ENCODE measurements around the gene C2CD4A. TPM values are rescaled to one million over a fixed set of nuclear protein-coding genes. Genes with fewer than 3 reads are reported as not detected.

The C2CD4A gene, protein sequence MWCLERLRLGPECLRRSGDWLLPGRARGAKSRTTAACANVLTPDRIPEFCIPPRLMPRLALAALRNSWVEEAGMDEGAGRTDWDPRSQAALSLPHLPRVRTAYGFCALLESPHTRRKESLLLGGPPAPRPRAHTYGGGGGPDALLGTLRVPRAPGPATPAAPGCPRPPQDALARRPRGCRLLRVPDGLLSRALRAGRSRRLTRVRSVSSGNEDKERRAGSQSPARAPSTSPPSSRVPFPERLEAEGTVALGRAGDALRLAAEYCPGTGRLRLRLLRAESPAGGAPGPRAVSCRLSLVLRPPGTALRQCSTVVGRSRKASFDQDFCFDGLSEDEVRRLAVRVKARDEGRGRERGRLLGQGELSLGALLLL
- total RNA-seq: under 1 TPM in 1 of 2 donors, not detected in 1; 0.16 TPM

DNA sequence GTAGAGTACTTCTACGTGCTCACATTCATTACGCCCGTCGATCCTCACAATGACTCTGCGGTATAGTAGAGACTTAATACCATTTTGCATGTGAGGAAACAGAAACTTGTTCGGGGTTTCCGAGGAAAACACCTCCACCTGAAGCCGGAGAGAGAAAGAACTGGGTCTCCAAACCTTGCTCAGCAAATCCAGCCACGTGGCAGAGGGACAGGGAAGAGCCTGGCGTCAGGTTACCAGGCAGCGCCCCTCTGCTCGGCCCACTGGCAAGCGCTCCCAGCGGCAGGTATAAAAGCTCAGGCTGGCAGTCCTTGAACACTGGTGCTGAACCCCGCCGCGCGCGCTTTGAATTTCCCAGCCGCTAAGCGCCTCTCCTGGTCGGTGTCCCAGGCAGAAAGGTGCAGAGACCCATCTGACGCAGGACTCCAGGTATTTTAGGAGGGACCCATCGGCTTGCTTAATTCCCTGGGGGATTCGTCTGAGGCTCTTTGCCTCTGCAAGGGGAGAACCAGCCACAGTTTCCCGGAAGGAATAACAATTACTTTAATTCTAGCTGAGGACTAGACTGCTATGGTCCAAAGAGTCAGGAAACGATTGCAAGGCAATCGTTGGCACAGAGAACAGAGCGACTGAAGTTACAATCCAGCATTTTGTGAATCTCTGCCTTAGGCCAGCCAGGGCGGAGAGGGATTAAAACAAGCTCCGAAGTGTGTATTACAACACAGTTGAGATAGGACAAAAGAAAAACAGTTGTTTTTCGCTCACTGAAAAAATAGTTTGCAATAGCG is at the start of gene C2CD4A:
Gene C2CD4A (plus strand): TSS at position 315 of the 785 bp plus-strand sequence. CDS start 637 bp downstream, outside the sequence.
- no peaks in the 10 kb centered on the region for H3K36me3 ChIP-seq
- peak within 1 kb of the TSS; percentile 5 to 22 for H3K27ac ChIP-seq
- H3K9me3 ChIP-seq: no peaks in the 10 kb centered on the region
- DNase-seq (ENCODE audit: low spot score): no peak
- peak within 1 kb of the TSS; percentile 41 to 63 for H3K4me3 ChIP-seq
- peaks cover 0 to 23% of the 10 kb centered on the region in 2 donors for H3K4me1 ChIP-seq
- TF ChIP-seq, protein P1, sequence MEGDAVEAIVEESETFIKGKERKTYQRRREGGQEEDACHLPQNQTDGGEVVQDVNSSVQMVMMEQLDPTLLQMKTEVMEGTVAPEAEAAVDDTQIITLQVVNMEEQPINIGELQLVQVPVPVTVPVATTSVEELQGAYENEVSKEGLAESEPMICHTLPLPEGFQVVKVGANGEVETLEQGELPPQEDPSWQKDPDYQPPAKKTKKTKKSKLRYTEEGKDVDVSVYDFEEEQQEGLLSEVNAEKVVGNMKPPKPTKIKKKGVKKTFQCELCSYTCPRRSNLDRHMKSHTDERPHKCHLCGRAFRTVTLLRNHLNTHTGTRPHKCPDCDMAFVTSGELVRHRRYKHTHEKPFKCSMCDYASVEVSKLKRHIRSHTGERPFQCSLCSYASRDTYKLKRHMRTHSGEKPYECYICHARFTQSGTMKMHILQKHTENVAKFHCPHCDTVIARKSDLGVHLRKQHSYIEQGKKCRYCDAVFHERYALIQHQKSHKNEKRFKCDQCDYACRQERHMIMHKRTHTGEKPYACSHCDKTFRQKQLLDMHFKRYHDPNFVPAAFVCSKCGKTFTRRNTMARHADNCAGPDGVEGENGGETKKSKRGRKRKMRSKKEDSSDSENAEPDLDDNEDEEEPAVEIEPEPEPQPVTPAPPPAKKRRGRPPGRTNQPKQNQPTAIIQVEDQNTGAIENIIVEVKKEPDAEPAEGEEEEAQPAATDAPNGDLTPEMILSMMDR (IDR thresholded peaks at IDR 0.05): peak in 1 of 2 donors; percentile 31
- no peaks in the 10 kb centered on the region for H3K27me3 ChIP-seq

DNA sequence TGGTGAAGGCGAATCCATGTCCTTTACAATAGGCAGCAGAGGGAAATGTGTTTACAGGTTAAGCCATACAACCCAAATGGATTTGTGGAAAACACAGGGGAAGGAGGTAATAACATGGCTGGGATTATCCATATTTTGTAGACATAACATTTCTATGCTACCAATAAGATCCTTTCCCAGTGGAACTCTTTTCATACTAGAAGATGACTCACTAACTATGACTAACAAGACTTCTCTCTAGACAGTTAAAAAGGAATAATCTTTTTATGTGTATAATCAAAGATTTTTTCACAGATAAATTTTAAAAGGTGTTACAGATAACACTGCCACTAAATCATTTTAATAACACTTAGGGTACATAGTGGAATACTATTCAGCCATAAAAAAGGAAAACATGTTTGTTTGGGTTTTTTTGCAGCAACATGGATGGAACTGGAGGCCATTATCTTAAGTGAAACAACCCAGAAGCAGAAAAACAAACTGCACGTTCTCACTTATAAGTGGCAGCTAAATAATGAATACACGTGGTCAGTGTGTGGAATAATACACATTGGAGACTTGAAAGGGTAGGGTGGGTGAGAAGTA is 46.1 kb upstream of the C2CD4A start:
- Histone ChIP-seq H3K9me3 (no peaks in the 10 kb centered on the region), H3K4me3 (no peak overlapping the region), H3K36me3 (peaks cover 16% of the 10 kb centered on the region), H3K4me1 (no peaks in the 10 kb centered on the region), H3K27ac (no peak overlapping the region), H3K27me3 (no peaks in the 10 kb centered on the region)
- TF ChIP-seq, protein P1 (IDR thresholded peaks at IDR 0.05): no peak
- DNase-seq (ENCODE audit: low spot score): no peak

DNA sequence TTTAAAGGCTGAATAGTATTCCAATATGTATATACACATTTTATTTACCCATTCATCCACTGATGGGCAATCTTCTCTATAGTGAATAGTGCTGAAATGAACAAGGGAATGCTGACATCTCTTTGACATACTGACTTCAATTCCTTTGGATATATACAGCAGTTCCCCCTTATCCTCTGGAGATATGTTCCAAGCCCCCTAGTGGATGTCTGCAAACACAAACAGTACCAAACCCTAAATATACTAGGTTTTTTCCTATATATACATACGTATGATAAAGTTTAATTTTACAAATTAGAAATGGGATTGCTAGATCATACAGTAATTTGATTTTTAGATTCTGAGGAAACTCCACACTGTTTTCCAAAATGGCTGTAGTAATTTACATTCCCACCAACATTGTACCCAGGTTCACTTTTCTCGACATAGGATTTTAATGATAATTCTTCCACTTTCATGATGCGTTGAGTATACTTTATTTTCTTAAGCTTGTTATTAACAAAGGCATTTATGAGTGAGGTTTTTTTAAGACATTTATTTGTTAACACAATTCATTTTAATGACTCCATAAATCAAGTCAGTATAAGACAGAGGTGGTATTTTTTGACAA is 44.7 kb upstream of the C2CD4A start:
- Histone ChIP-seq H3K36me3 (peaks cover 16% of the 10 kb centered on the region), H3K27me3 (no peaks in the 10 kb centered on the region), H3K4me3 (no peak overlapping the region), H3K27ac (no peak overlapping the region), H3K4me1 (no peaks in the 10 kb centered on the region), H3K9me3 (no peaks in the 10 kb centered on the region)
- TF ChIP-seq, protein P1 (IDR thresholded peaks at IDR 0.05): peak in 1 of 2 donors; percentile 20
- no peak for DNase-seq (ENCODE audit: low spot score)

DNA sequence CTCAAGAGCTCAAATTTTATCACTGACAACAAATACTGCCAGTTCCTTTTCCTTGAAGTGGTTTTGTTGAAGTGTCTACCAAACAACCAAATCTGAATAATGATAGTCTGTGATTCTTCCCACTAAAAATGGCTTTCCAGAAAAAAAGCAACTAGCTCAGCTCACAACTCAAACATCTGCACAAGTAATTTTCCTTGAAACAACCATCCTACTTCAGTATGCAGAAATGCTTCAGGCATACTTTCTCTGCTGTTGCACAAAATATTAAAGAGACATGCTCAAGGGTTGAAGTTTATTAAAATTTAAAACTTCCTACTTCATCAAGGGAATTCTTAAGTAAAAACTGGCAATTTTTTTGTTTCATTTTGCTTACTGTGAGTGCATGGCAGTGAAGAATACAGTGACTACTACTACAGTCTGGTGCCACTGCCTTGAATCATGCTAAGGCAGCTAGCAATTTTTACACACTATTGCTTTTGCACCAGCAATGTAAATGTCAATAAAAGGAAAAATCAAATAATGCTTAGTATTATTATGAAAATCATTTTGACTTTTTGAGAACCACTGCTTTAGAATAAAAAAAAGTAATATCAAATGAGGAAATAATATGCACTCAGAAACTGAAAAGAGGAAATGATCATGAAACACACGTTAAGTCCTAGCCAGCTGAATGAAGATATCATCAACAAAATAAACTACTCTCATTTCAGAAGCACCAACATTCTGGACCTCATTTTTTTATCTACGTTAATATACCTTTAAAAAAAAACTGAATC is 40.1 kb upstream of the C2CD4A start:
- peaks cover 4% of the 10 kb centered on the region for H3K36me3 ChIP-seq
- no peaks in the 10 kb centered on the region for H3K27me3 ChIP-seq
- TF ChIP-seq, protein P1 (IDR thresholded peaks at IDR 0.05): no peak
- no peak overlapping the region for H3K27ac ChIP-seq
- no peaks in the 10 kb centered on the region for H3K9me3 ChIP-seq
- no peak for DNase-seq (ENCODE audit: low spot score)
- no peak overlapping the region for H3K4me3 ChIP-seq
- no peaks in the 10 kb centered on the region for H3K4me1 ChIP-seq

DNA sequence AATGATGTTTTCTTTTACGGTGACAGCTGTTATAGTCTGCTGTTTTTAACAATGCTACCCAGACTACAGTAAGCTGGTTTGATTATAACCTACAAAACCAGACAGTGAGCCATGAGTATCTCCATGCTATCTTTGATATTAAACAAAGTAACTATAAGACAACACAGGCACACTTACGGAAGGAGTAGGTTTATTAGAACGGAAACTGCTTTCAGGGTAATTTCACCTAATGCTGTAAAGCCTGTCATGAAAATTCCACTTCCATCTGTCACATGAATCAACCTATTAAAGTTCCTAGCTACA is 39.6 kb upstream of the C2CD4A start:
- Histone ChIP-seq H3K4me1 (no peaks in the 10 kb centered on the region), H3K4me3 (no peak overlapping the region)
- DNase-seq (ENCODE audit: low spot score): no peak

More for the DNA sequence above, 39.6 kb upstream of the C2CD4A start:
- Histone ChIP-seq H3K9me3 (no peaks in the 10 kb centered on the region), H3K27ac (no peak overlapping the region), H3K36me3 (peaks cover 4% of the 10 kb centered on the region), H3K27me3 (no peaks in the 10 kb centered on the region)
- TF ChIP-seq, protein P1 (IDR thresholded peaks at IDR 0.05): no peak

Measured in right atrium auricular region (tissue), 2 donors.